HepG2 (cell line): ENCODE data around the gene MBD3L5. TPM values are rescaled to one million over a fixed set of nuclear protein-coding genes. Genes with fewer than 3 reads are reported as not detected.
A peak's percentile ranks its signal among the peaks of the same experiment; 100 is the strongest.

Source experiments
- ATAC-seq: fragments of 200-7000 bp; cut with Tn5 transposase; 3 replicates; pipeline ENCODE4 v1.9.1; 2020; ENCODE audit warnings: mild to moderate bottlenecking, moderate library complexity
- BruUV-seq: library from RNA; stranded (reverse); fragments of 400-500 nt; replicated peaks from 2 replicates; lab custom pipeline; 2021; lab: Mats Ljungman, UMichigan
- CTCF ChIA-PET: fragments of 300-600 bp; formaldehyde crosslinking; extraction: SDS; loops from one replicate; lab custom pipeline; 2021; ENCODE audit warnings: low total read pairs, inconsistent platforms, low intra/inter-chr PET ratio; lab: Yijun Ruan, JAX
- POLR2A ChIA-PET: fragments of 350-600 bp; sonication (Branson Sonifier 250); formaldehyde crosslinking; loops from one replicate; lab custom pipeline; 2020; ENCODE audit warnings: antibody characterized with exemption, inconsistent platforms; lab: Yijun Ruan, JAX
- DNase-seq: peaks from one replicate; pipeline ENCODE4 v3.0.0-alpha.2; 2015; ENCODE audit warnings: low spot score
- FAIRE-seq: peaks from 3 replicates; lab custom pipeline; 2011; peaks lifted over from hg19 to GRCh38; lab: Jason Lieb, UNC
- H2AFZ ChIP-seq: one replicate; pipeline ENCODE4 v1.6.1; 2011; ENCODE audit warnings: low read length, inconsistent platforms
- H3K27ac ChIP-seq: fragments of 300-600 bp; 3 replicates; pipeline ENCODE4 v1.8.0; 2011; ENCODE audit warnings: mixed run types, mild to moderate bottlenecking, mixed read lengths, low read length, inconsistent platforms; ENCODE audit not compliant: insufficient read depth; ENCODE audit errors: extremely low read length
- H3K27me3 ChIP-seq, 2 experiments: fragments of 200-600 bp in 1 of 2; 2 replicates in 1 of 2; 3 replicates in 1 of 2; pipeline versions ENCODE4 v1.6.0 to v1.8.0; 2011; ENCODE audit warnings: low read length in 2 of 2, mild to moderate bottlenecking in 2 of 2, moderate library complexity in 2 of 2, inconsistent platforms in 1 of 2; ENCODE audit not compliant: insufficient read depth in 2 of 2, control insufficient read depth in 1 of 2
- H3K36me3 ChIP-seq, 2 experiments: fragments of 200-600 bp in 1 of 2; replicated peaks in 1 of 2; 2 replicates in 1 of 2; 3 replicates in 1 of 2; pipeline versions ENCODE4 v1.5.1 to v1.8.0; 2011; ENCODE audit warnings: low read length in 2 of 2, inconsistent platforms in 1 of 2; ENCODE audit not compliant: insufficient read depth in 2 of 2, control insufficient read depth in 1 of 2
- H3K4me1 ChIP-seq: 2 replicates; pipeline ENCODE4 v1.5.1; 2012; ENCODE audit warnings: low read length, inconsistent platforms; ENCODE audit not compliant: insufficient read depth
- H3K4me2 ChIP-seq: 2 replicates; pipeline ENCODE4 v1.6.0; 2011; ENCODE audit warnings: low read depth, low read length, inconsistent platforms
- H3K4me3 ChIP-seq, 3 experiments: fragments of 200-600 bp in 1 of 3; sonication (generic), shearing (Covaris generic) in 1 of 3; replicated peaks in 1 of 3; 2 replicates each; pipeline ENCODE4 v1.5.1; 2011 to 2016; ENCODE audit warnings: low read length in 3 of 3, inconsistent platforms in 2 of 3, low read depth in 2 of 3, mild to moderate bottlenecking in 2 of 3, control low read depth in 1 of 3, mixed read lengths in 1 of 3; ENCODE audit not compliant: insufficient read depth in 1 of 3
- H3K79me2 ChIP-seq: one replicate; pipeline ENCODE4 v1.6.1; 2011; ENCODE audit warnings: low read length, inconsistent platforms; ENCODE audit not compliant: insufficient read depth
- H3K9ac ChIP-seq: 2 replicates; pipeline ENCODE4 v1.6.0; 2011; ENCODE audit warnings: mild to moderate bottlenecking, low read depth, low read length, inconsistent platforms; ENCODE audit not compliant: insufficient read depth
- H3K9me3 ChIP-seq: 2 replicates; pipeline ENCODE4 v1.5.1; 2012; ENCODE audit warnings: mild to moderate bottlenecking, low read length
- H4K20me1 ChIP-seq: 2 replicates; pipeline ENCODE4 v1.6.0; 2011; ENCODE audit warnings: inconsistent platforms, mild to moderate bottlenecking, low read length, moderate library complexity; ENCODE audit not compliant: insufficient read depth
- SOX5 ChIP-seq: IDR thresholded peaks from 2 replicates; pipeline ENCODE4 v1.6.1; 2016; ENCODE audit warnings: borderline replicate concordance
- SRSF1 ChIP-seq: fragments of 200-400 bp; formaldehyde crosslinking; optimal IDR thresholded peaks from 2 replicates; pipeline ENCODE3; 2017; ENCODE audit warnings: mild to moderate bottlenecking, low read depth, low read length, moderate library complexity
- TBX3 ChIP-seq: fragments of 450-650 bp; IDR thresholded peaks from 2 replicates; pipeline ENCODE4 v1.6.1; 2017; ENCODE audit warnings: antibody characterized with exemption, mild to moderate bottlenecking, inconsistent platforms, borderline replicate concordance
- ZBTB21 ChIP-seq: sonication (generic); formaldehyde crosslinking; IDR thresholded peaks from 2 replicates; pipeline ENCODE4 v1.4.0; 2020; ENCODE audit warnings: missing genetic modification reagents
- ZNF121 ChIP-seq: sonication (generic); formaldehyde crosslinking; IDR thresholded peaks from 2 replicates; pipeline ENCODE4 v1.5.0; 2020; ENCODE audit warnings: mild to moderate bottlenecking, missing genetic modification reagents
- ZNF317 ChIP-seq: sonication (generic); formaldehyde crosslinking; IDR thresholded peaks from 2 replicates; pipeline ENCODE4 v1.5.0; 2020; ENCODE audit warnings: mild to moderate bottlenecking, missing genetic modification reagents
- ZNF430 ChIP-seq: sonication (generic); formaldehyde crosslinking; IDR thresholded peaks from 2 replicates; pipeline ENCODE4 v1.9.0; 2021; ENCODE audit warnings: mild to moderate bottlenecking, missing genetic modification reagents
- WGBS: methylation state at CpG from one replicate; pipeline ENCODE4 v1.1.6; 2017; ENCODE audit warnings: low lambda C conversion rate; 5-methylcytosine and 5-hydroxymethylcytosine counted together
- in situ Hi-C: cut with HindIII; loops from 2 replicates; pipeline ENCODE4 v1.10.0; 2017; ENCODE audit warnings: low pct_unique_long_range_greater_than_20kb; ENCODE audit not compliant: extremely low pct_ligation_motif_present
- intact Hi-C: fragments of 100-400 bp; cut with micrococcal nuclease; formaldehyde crosslinking; loops from one replicate; pipeline ENCODE4 v1.10.0; 2022; ENCODE audit not compliant: unreplicated experiment
- polyA plus RNA-seq, 8 experiments: library from polyadenylated mRNA; depleted of rRNA in 3 of 8; stranded (reverse) in 7 of 8; unstranded in 1 of 8; fragments of >200 nt; fragmentation: Illumina TruSeq in 4 of 8; extraction: Trizol in 4 of 8; gene quantifications; 2 replicates each; pipeline versions ENCODE4 v1.2.1 to v1.2.3, GENCODE V29; 2011 to 2016; ENCODE audit warnings: low read depth in 4 of 8, missing spikeins in 1 of 8, mixed read lengths in 1 of 8; ENCODE audit not compliant: insufficient read depth in 1 of 8
- total RNA-seq, 5 experiments: library from RNA; depleted of rRNA; stranded (reverse); fragments of >200 nt; fragmentation: Illumina TruSeq; extraction: Trizol; gene quantifications; 2 replicates each; pipeline ENCODE4 v1.2.3, GENCODE V29; 2016; ENCODE audit warnings: low read depth in 1 of 5
- TF ChIP-seq, protein P1 (sequence below): sonication (generic); formaldehyde crosslinking; IDR thresholded peaks from 2 replicates; pipeline ENCODE4 v1.4.0; 2020; ENCODE audit warnings: mild to moderate bottlenecking, missing genetic modification reagents

The MBD3L5 gene
- total and polyA plus RNA-seq, 2 of the 13 experiments (the other 11 are each of a cell fraction or from before 2014, with no cell fraction given), result not detected

DNA sequence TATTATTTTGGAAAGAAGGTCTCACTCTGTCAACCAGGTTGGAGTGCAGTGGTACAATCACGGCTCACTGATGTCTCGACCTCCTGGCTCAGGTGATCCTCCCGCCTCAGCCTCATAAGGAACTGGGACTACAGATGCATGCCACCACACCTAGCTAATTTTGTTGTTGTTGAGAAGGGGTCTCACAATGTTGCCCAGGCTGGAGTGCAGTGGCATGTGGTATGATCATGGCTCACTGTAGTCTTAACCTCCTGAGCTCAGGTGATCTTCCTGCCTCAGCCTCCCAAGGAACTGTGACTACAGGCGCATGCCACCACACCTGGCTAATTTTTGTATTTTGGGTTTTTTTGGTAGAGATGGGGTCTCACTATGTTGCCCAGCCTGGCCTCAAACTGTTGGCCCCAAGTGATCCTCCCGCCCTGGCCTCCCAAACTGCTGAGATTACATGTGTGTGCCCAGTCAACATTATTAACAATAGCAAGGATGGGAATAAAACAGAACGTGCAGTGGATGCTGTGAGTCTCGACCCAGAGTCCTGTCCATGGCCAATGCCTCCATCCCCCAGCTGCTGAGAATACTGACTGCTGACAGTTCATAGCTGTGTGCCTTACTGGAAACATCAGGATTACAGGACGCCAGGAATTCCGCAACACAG is 33.5 kb downstream of the MBD3L5 start:
- intact Hi-C loops (no loop called here), in situ Hi-C loops (no loop called here)
- WGBS, result 31% methylated on average over 7 of the region's 9 CpGs
- DNase-seq, result no peak
- ATAC-seq, result no peak
- Histone ChIP-seq H2AFZ (no peak overlapping the region), H4K20me1 (no peaks in the 10 kb centered on the region), H3K4me2 (no peak overlapping the region), H3K27me3 (no peaks in the 10 kb centered on the region), H3K9me3 (peaks cover 7% of the 10 kb centered on the region), H3K9ac (no peak overlapping the region), H3K4me3 (no peak overlapping the region), H3K79me2 (no peaks in the 10 kb centered on the region), H3K27ac (no peak overlapping the region), H3K36me3 (no peaks in the 10 kb centered on the region), H3K4me1 (peaks cover 5% of the 10 kb centered on the region; the same call in 1 of the 2 replicates)
- CTCF ChIA-PET, result no interaction called here
- TF ChIP-seq SOX5 (CRISPR knock-in tag), result no peak
- no peak for TF ChIP-seq TBX3
- TF ChIP-seq SRSF1, result no peak
- TF ChIP-seq, protein P1, sequence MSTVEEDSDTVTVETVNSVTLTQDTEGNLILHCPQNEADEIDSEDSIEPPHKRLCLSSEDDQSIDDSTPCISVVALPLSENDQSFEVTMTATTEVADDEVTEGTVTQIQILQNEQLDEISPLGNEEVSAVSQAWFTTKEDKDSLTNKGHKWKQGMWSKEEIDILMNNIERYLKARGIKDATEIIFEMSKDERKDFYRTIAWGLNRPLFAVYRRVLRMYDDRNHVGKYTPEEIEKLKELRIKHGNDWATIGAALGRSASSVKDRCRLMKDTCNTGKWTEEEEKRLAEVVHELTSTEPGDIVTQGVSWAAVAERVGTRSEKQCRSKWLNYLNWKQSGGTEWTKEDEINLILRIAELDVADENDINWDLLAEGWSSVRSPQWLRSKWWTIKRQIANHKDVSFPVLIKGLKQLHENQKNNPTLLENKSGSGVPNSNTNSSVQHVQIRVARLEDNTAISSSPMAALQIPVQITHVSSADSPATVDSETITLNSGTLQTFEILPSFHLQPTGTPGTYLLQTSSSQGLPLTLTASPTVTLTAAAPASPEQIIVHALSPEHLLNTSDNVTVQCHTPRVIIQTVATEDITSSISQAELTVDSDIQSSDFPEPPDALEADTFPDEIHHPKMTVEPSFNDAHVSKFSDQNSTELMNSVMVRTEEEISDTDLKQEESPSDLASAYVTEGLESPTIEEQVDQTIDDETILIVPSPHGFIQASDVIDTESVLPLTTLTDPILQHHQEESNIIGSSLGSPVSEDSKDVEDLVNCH (CRISPR knock-in tag), result no peak
- no peak for TF ChIP-seq ZNF430
- TF ChIP-seq ZNF121 (CRISPR knock-in tag), result peak; percentile 53
- TF ChIP-seq ZNF317 (CRISPR knock-in tag), result no peak
- no peak for TF ChIP-seq ZBTB21 (CRISPR knock-in tag)
- no peak for FAIRE-seq
- POLR2A ChIA-PET, result no interaction called here
- no TSS peak for BruUV-seq
